Testis (tissue), 3 donors: ENCODE data around the gene ZNF454. TPM values are rescaled to one million over a fixed set of nuclear protein-coding genes. Genes with fewer than 3 reads are reported as not detected.

Experiments
- DNase-seq: peaks from one replicate; pipeline ENCODE4 v3.0.0-alpha.2; 2019
- H3K27ac ChIP-seq, 2 donors: fragments of 200-600 bp; sonication (generic); one replicate each; pipeline ENCODE4 v1.5.1; 2019
- H3K27me3 ChIP-seq: fragments of 200-600 bp; sonication (generic); one replicate; pipeline ENCODE4 v1.5.1; 2019
- H3K36me3 ChIP-seq: fragments of 200-600 bp; sonication (generic); one replicate; pipeline ENCODE4 v1.5.1; 2017; ENCODE audit warnings: low read depth; ENCODE audit errors: missing control alignments
- H3K4me1 ChIP-seq: fragments of 200-600 bp; sonication (generic); one replicate; pipeline ENCODE4 v1.5.1; 2019
- H3K4me3 ChIP-seq, 2 donors: fragments of 200-600 bp; sonication (generic); one replicate each; pipeline ENCODE4 v1.5.1; 2017 to 2019
- H3K9me3 ChIP-seq: fragments of 200-600 bp; sonication (generic); one replicate; pipeline ENCODE4 v1.5.1; 2017
- CTCF ChIP-seq, 3 experiments: fragments of 450-650 bp in 2 of 3; fragments of 200-600 bp in 1 of 3; sonication (generic) in 1 of 3; IDR thresholded peaks; one replicate each; pipeline ENCODE4 v1.5.1; 2016 to 2019; ENCODE audit warnings: antibody characterized with exemption in 3 of 3, mild to moderate bottlenecking in 2 of 3, moderate library complexity in 1 of 3
- POLR2A ChIP-seq: fragments of 450-650 bp; IDR thresholded peaks from one replicate; pipeline ENCODE4 v1.6.1; 2017; ENCODE audit warnings: antibody characterized with exemption, mild to moderate bottlenecking, moderate library complexity
- WGBS, 2 donors: methylation state at CpG; one replicate each; pipeline ENCODE4 v1.1.5; 2018; 5-methylcytosine and 5-hydroxymethylcytosine counted together
- intact Hi-C: fragments of 100-400 bp; cut with DNase I; formaldehyde crosslinking; loops from one replicate; pipeline ENCODE4 v1.15.1; 2023; ENCODE audit warnings: low total_unique reads
- polyA plus RNA-seq: library from polyadenylated mRNA; stranded (reverse); fragments of 350-450 nt; fragmentation: Illumina TruSeq; extraction: RNeasy Lipid Tissue Mini Kit (QIAGEN cat#74804); gene quantifications from one replicate; pipeline ENCODE4 v1.2.3, GENCODE V29; 2014; ENCODE audit warnings: low read depth, low replicate concordance; ENCODE audit not compliant: insufficient read depth
- total RNA-seq, 2 donors: library from RNA; depleted of rRNA; stranded (reverse); fragments of >200 nt; gene quantifications; one replicate each; pipeline ENCODE4 v1.2.3, GENCODE V29; 2016

Gene ZNF454
- total and polyA plus RNA-seq, 3 donors from 2014 or later, result 4.4 to 8.9 (median 6.8) TPM

- Histone ChIP-seq H3K4me1 (no peaks in the 10 kb centered on the region), H3K36me3 (no peaks in the 10 kb centered on the region), H3K4me3 (no peak overlapping the region), H3K27me3 (no peaks in the 10 kb centered on the region), H3K9me3 (no peaks in the 10 kb centered on the region), H3K27ac (no peak overlapping the region)
- intact Hi-C loops, result no loop called here
- WGBS, 2 donors, result 37 to 54% methylated on average over 1 of the region's 1 CpG
- TF ChIP-seq CTCF (IDR thresholded peaks at IDR 0.05), result no peak
- TF ChIP-seq POLR2A, result no peak
- no peak for DNase-seq
Measured at GRCh38 chr5:179008667-179009066, 67.7 kb downstream of the ZNF454 start.

Other genes with a start within 250 kb of the ZNF454 start
- 10 to 100 TPM; 14.2 to 30.0 TPM for gene ZNF354A, start 210.5 kb upstream of the ZNF454 start, total RNA-seq
- 10.5 TPM for gene ZNF354A, start 210.5 kb upstream of the ZNF454 start, polyA plus RNA-seq
- gene ZNF354B, start 81.2 kb upstream of the ZNF454 start, total RNA-seq, result 10 to 100 TPM; 24.3 to 30.8 TPM
- gene ZNF354B, start 81.2 kb upstream of the ZNF454 start, polyA plus RNA-seq, result 6.5 TPM
- gene ZFP2, start 45.3 kb upstream of the ZNF454 start, total RNA-seq, result 10 to 100 TPM in 1 of 2 donors, 1 to 10 TPM in 1; 6.8 to 10.4 TPM
- gene ZFP2, start 45.3 kb upstream of the ZNF454 start, polyA plus RNA-seq, result 2.7 TPM
- gene GRM6, start 54.1 kb downstream of the ZNF454 start, total RNA-seq, result 1 to 10 TPM in 1 of 2 donors, under 1 TPM in 1; 0.47 to 1.1 TPM
- 0.29 TPM for gene GRM6, start 54.1 kb downstream of the ZNF454 start, polyA plus RNA-seq
- 10 to 100 TPM; 21.8 to 22.8 TPM for gene ZNF879, start 82.6 kb downstream of the ZNF454 start, total RNA-seq
- 8.4 TPM for gene ZNF879, start 82.6 kb downstream of the ZNF454 start, polyA plus RNA-seq
- 1 to 10 TPM; 4.6 to 4.8 TPM for gene ZNF354C, start 119.2 kb downstream of the ZNF454 start, total RNA-seq
- gene ZNF354C, start 119.2 kb downstream of the ZNF454 start, polyA plus RNA-seq, result 4.0 TPM